ENCODE measurements around the gene CD96. TPM values are rescaled to one million over a fixed set of nuclear protein-coding genes. Genes with fewer than 3 reads are reported as not detected.

CD96 gene
- total RNA-seq, 2 experiments from 2014 or later, result not detected

DNA sequence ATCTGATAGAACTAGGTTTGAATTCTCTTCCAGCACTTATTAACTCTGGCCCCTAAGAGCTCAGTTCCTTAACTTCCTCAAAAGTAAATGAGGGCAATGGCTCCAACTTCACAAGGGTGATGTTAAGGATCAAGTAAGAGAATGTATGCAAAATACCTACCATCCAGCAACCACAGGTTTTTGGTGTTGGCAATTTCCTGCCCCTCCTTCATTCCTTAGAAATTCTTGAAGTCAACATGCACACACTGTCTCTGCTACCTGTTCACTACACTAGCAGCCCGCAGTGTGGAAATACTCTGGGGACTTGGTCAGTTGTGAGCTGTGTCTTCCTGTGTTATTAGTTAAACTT is 48.1 kb downstream of the CD96 start:
- Histone ChIP-seq H3K9me2 (ENCODE audit: insufficient read depth, low read length) (no peaks in the 10 kb centered on the region), H3K27ac (ENCODE audit: low read depth, low read length, poor library complexity, severe bottlenecking) (no peak overlapping the region), H3K4me3 (ENCODE audit: low read depth, low read length, poor library complexity, severe bottlenecking) (no peak overlapping the region), H3K79me2 (ENCODE audit: insufficient read depth, low read depth, low read length) (no peaks in the 10 kb centered on the region), H2AFZ (ENCODE audit: low read length) (no peak overlapping the region), H3K9me3 (ENCODE audit: low read length) (no peaks in the 10 kb centered on the region), H3K36me3 (ENCODE audit: insufficient read depth, low read length) (no peaks in the 10 kb centered on the region), H3K4me1 (ENCODE audit: insufficient read depth, low read length, poor library complexity, severe bottlenecking) (no peaks in the 10 kb centered on the region), H4K20me1 (ENCODE audit: insufficient read depth, low read length) (no peaks in the 10 kb centered on the region), H3K4me2 (ENCODE audit: low read length) (no peak overlapping the region)
- no TSS peak for BruUV-seq (replicated peaks)
- CTCF ChIA-PET (ENCODE audit: unreplicated experiment), result interaction anchor here (0.8 kb wide), 1 partner anchor 270 kb away, joined by 4 read pairs; no protein-coding TSS in a partner anchor
- intact Hi-C loops (cut with micrococcal nuclease; ENCODE audit: unreplicated experiment), result no loop called here
- DNase-seq (ENCODE audit: low spot score), result no peak
- POLR2A ChIA-PET, result interaction anchor here (1.1 kb wide), 2 partner anchors 9 to 12 kb away, joined by 3 to 5 read pairs; no protein-coding TSS in a partner anchor
- TF ChIP-seq EZH2phosphoT487 (IDR thresholded peaks at IDR 0.05; ENCODE audit: borderline replicate concordance, low read depth, low read length) (no peak), CTCF (conservative IDR thresholded peaks at IDR 0.05; ENCODE audit: low read length) (no peak)

- DNase-seq (ENCODE audit: low spot score), result no peak
Observed at GRCh38 chr3:111591555-111591954, 49.6 kb downstream of the CD96 start.

GRCh38 chr3:111592143-111592542 is 50.1 kb downstream of the CD96 start:
- POLR2A ChIA-PET, result no interaction called here
- TF ChIP-seq CTCF (conservative IDR thresholded peaks at IDR 0.05; ENCODE audit: low read length) (no peak), EZH2phosphoT487 (IDR thresholded peaks at IDR 0.05; ENCODE audit: borderline replicate concordance, low read depth, low read length) (no peak)
- intact Hi-C loops (cut with micrococcal nuclease; ENCODE audit: unreplicated experiment), result no loop called here

More at GRCh38 chr3:111591555-111591954, 49.6 kb downstream of the CD96 start:
- H4K20me1 ChIP-seq (ENCODE audit: insufficient read depth, low read length), result no peaks in the 10 kb centered on the region
- no peaks in the 10 kb centered on the region for H3K4me1 ChIP-seq (ENCODE audit: insufficient read depth, low read length, poor library complexity, severe bottlenecking)
- no peak overlapping the region for H3K4me2 ChIP-seq (ENCODE audit: low read length)
- H3K9me3 ChIP-seq (ENCODE audit: low read length), result no peaks in the 10 kb centered on the region
- POLR2A ChIA-PET, result no interaction called here
- no peaks in the 10 kb centered on the region for H3K79me2 ChIP-seq (ENCODE audit: insufficient read depth, low read depth, low read length)
- H2AFZ ChIP-seq (ENCODE audit: low read length), result no peak overlapping the region
- H3K27ac ChIP-seq (ENCODE audit: low read depth, low read length, poor library complexity, severe bottlenecking), result no peak overlapping the region
- no TSS peak for BruUV-seq (replicated peaks)
- no peaks in the 10 kb centered on the region for H3K36me3 ChIP-seq (ENCODE audit: insufficient read depth, low read length)
- no peaks in the 10 kb centered on the region for H3K9me2 ChIP-seq (ENCODE audit: insufficient read depth, low read length)
- H3K4me3 ChIP-seq (ENCODE audit: low read depth, low read length, poor library complexity, severe bottlenecking), result no peak overlapping the region
- no peak for TF ChIP-seq CTCF (conservative IDR thresholded peaks at IDR 0.05; ENCODE audit: low read length)
- no peak for TF ChIP-seq EZH2phosphoT487 (IDR thresholded peaks at IDR 0.05; ENCODE audit: borderline replicate concordance, low read depth, low read length)
- CTCF ChIA-PET (ENCODE audit: unreplicated experiment), result no interaction called here
- intact Hi-C loops (cut with micrococcal nuclease; ENCODE audit: unreplicated experiment), result no loop called here

More at GRCh38 chr3:111592143-111592542, 50.1 kb downstream of the CD96 start:
- H3K9me3 ChIP-seq (ENCODE audit: low read length), result no peaks in the 10 kb centered on the region
- H3K9me2 ChIP-seq (ENCODE audit: insufficient read depth, low read length), result no peaks in the 10 kb centered on the region
- H3K4me3 ChIP-seq (ENCODE audit: low read depth, low read length, poor library complexity, severe bottlenecking), result no peak overlapping the region
- CTCF ChIA-PET (ENCODE audit: unreplicated experiment), result no interaction called here
- no TSS peak for BruUV-seq (replicated peaks)
- H3K36me3 ChIP-seq (ENCODE audit: insufficient read depth, low read length), result no peaks in the 10 kb centered on the region
- no peak overlapping the region for H2AFZ ChIP-seq (ENCODE audit: low read length)
- no peaks in the 10 kb centered on the region for H3K4me1 ChIP-seq (ENCODE audit: insufficient read depth, low read length, poor library complexity, severe bottlenecking)
- H3K79me2 ChIP-seq (ENCODE audit: insufficient read depth, low read depth, low read length), result no peaks in the 10 kb centered on the region
- no peak for DNase-seq (ENCODE audit: low spot score)
- no peak overlapping the region for H3K27ac ChIP-seq (ENCODE audit: low read depth, low read length, poor library complexity, severe bottlenecking)
- H3K4me2 ChIP-seq (ENCODE audit: low read length), result no peak overlapping the region
- no peaks in the 10 kb centered on the region for H4K20me1 ChIP-seq (ENCODE audit: insufficient read depth, low read length)

Data from OCI-LY7 (cell line).